T-helper 1 cell treated with Interleukin-12 subunit alpha and Interleukin-12 subunit beta and Interleukin-4 antibody, amounts not matched to agents 30 ng/mL and 1 ng/mL, for 36 hours (primary cell): ENCODE results near the gene PSMA6. TPM values are rescaled to one million over a fixed set of nuclear protein-coding genes. Genes with fewer than 3 reads are reported as not detected.

Experiments used
- intact Hi-C: fragments of 100-400 bp; cut with micrococcal nuclease; formaldehyde crosslinking; loops from one replicate; pipeline ENCODE4 v1.15.1; 2024
- total RNA-seq: library from RNA; stranded (reverse); gene quantifications from 2 replicates; pipeline ENCODE4 v1.2.3, GENCODE V29; 2022

Gene PSMA6
- total RNA-seq, 1 donor from 2014 or later, result 297 TPM

DNA sequence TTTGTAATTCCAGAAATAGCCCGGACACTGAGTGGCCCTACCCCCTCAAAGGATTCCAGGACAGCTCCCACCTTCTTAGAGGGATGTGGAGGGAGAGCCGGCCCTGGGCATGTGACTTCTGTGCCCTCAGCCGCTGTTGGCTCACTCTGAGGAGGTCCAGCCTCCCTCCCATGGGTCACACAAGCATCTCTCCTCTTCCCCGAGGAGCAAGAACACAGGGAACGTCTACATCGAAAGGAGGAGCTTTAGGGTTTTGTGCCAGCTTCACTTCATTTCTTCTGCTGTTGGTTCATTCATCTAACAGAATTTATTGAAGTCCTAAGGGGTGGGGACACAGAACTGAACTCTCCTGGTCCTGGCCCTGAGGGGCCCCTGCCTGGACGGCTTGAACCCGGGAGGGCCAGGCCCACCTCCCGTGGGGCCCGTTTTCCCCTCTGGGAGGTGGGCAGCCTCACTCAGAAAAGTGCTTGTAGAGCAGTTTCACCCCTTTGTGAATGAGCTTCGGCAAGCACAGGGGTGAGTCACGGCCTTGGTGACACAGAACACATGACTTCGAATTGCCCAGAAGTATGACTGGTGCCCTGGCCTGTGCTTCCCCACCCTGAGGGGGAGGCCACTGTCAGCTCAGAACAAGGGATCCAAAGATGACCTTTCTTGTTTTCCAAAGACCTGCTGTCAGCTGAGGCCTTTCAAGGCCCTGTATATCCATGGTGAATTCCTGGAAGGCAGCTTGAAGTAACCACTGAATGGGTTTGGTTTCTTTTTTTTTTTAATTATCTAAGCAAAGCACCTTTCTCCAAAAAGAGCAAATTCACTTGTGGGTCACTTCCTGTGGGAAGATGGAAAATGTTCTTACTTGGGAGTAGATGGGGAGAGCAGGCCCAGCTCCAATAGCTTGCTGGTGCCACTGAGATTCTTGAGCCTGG, 73.2 kb downstream of the PSMA6 start:
- intact Hi-C loops, result loop anchor here (1.0 kb wide), 1 partner anchor 39 kb away; the partner anchor contains the start of gene NFKBIA

DNA sequence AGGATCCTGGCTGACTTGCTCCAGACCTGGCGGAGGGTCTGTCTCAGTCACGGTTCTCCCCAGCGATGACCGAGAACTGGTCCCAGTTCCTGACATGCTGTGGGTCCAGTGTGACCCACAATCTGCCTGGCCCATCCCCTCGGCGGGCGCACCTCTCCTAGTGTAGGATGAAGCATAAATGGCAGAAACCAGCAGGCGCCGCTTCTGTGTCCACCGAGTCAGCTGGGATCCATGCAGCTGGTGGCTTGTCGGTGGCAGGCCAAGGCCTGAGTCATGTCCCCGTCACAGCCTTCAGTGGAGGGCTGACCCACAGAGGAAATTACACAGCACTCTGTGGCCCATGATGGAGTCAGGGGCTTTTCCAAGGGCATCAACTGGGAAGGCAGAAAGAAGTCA, 73.9 kb downstream of the PSMA6 start:
- intact Hi-C loops, result no loop called here

DNA sequence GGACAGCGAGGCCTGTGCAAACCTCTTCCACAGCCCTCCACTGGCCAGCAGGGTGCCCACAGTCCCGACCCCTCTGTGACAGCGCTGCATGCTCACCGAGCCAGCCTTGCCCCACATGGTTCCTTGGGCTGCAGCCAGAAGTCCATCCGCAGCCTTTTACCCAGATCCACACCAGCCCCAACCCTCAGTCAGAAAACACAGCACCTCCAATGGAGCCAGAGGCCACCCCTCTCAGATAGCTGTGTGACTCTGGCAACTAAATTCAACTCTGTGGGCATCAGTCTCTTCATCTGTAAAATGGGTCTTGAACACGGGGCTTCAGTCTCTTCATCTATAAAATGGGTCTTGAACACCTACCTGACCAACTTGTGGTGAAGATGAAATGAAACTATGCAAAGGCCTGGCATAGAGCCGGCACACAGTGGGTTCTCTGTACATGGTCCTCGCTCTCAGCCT, 74.4 kb downstream of the PSMA6 start:
- intact Hi-C loops, result no loop called here

DNA sequence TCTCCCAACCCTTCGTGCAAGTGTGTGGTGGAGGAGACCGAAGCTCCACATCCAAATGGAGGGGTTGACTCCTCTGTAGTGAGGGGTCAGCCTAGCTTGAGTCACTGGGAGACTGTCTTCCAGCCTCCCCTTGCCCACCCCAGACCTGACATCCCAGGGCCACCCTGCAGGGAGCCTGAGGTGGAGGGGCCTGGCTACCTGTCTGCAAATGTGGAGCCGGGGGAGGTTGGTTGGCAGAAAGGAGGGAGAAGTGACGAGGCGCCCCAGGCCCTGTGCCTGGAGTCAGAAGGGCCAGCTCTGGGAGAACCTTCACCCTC, 74.8 kb downstream of the PSMA6 start:
- intact Hi-C loops, result no loop called here

Other genes with a start within 250 kb of the PSMA6 start
- gene FAM177A1, start 246.1 kb upstream of the PSMA6 start, total RNA-seq, result 45.0 and 48.7 TPM in 2 replicates
- 43.1 and 44.2 TPM in 2 replicates for gene PPP2R3C, start 170.4 kb upstream of the PSMA6 start, total RNA-seq
- 38.7 and 43.2 TPM in 2 replicates for gene PRORP, start 169.8 kb upstream of the PSMA6 start, total RNA-seq
- gene NFKBIA, start 112.4 kb downstream of the PSMA6 start, total RNA-seq, result 480 and 498 TPM in 2 replicates
- gene INSM2, start 241.8 kb downstream of the PSMA6 start, total RNA-seq, result not detected in 2 replicates